HG03159 (cell line): ENCODE measurements around the gene SPATS1.

Experiments
- ATAC-seq: cut with Tn5 transposase; IDR thresholded peaks from one replicate; pipeline ENCODE4 v1.9.1; 2021; ENCODE audit warnings: mild to moderate bottlenecking, moderate library complexity; ENCODE audit not compliant: unreplicated experiment

Gene SPATS1

GRCh38 chr6:44387346-44388134, 45.1 kb downstream of the SPATS1 start, which contains the start of gene CDC5L:
Gene CDC5L, plus strand, starts transcription at chr6:44387706. Its CDS starts 118 bp downstream, at chr6:44387824.
- ATAC-seq: peak; percentile 90

- ATAC-seq: no peak
These were observed 45.7 kb downstream of the SPATS1 start for GRCh38 chr6:44388135-44388487.

- no peak for ATAC-seq
These were observed 46.4 kb downstream of the SPATS1 start for GRCh38 chr6:44388887-44389286.

GRCh38 chr6:44390158-44390683, 47.8 kb downstream of the SPATS1 start:
- no peak for ATAC-seq
